Suprapubic skin (tissue), 4 donors: Measurements from ENCODE around the gene LBHD2.

Experiments used
- CTCF ChIP-seq, 2 donors: fragments of 200-600 bp in 1 of 2; fragments of 450-650 bp in 1 of 2; sonication (generic) in 1 of 2; IDR thresholded peaks; one replicate each; pipeline ENCODE4 v1.5.1; 2016 to 2019; ENCODE audit warnings: antibody characterized with exemption in 2 of 2, mild to moderate bottlenecking in 1 of 2, moderate library complexity in 1 of 2
- POLR2A ChIP-seq, 2 donors: fragments of 450-650 bp; IDR thresholded peaks; one replicate each; pipeline ENCODE4 v1.6.1; 2017; ENCODE audit warnings: antibody characterized with exemption in 2 of 2, mild to moderate bottlenecking in 2 of 2, moderate library complexity in 2 of 2
- POLR2AphosphoS5 ChIP-seq, 3 donors: sonication (generic); formaldehyde crosslinking; IDR thresholded peaks; one replicate each; pipeline ENCODE4 v1.6.1; 2017; ENCODE audit warnings: antibody characterized with exemption in 3 of 3

DNA sequence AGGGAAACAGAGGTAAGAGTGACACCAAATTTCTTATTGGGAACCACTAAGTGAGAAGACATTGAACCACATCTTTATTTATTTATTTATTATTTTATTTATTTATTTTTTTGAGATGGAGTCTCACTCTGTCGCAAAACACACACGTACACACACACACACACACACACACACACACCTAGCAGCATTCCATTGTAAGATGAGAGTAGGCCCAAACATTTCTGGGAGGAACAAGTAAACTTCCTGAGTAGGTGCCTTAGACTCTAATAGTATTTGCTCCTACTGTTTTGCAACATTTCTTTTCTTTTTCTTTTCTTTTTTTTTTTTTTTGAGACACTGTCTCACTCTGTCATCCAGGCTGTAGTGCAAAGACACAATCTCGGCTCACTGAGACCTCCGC, 19.6 kb upstream of the LBHD2 start:
- TF ChIP-seq CTCF (IDR thresholded peaks at IDR 0.05) (no peak), POLR2AphosphoS5 (IDR thresholded peaks at IDR 0.05) (no peak), POLR2A (IDR thresholded peaks at IDR 0.05) (no peak)
